C4-2B (cell line): ENCODE data around the gene PID1.

Source experiments
- CTCF ChIP-seq: fragments of 450-650 bp; conservative IDR thresholded peaks from 2 replicates; pipeline ENCODE4 v1.5.1; 2017; ENCODE audit warnings: mild to moderate bottlenecking
- ZFX ChIP-seq: fragments of 450-650 bp; IDR thresholded peaks from 2 replicates; pipeline ENCODE4 v1.6.1; 2017

GRCh38 chr2:229239021-229239420, 32.1 kb downstream of the PID1 start:
- TF ChIP-seq CTCF (no peak), ZFX (no peak)
